Measurements from ENCODE around the gene AUP1. TPM values are rescaled to one million over a fixed set of nuclear protein-coding genes. Genes with fewer than 3 reads are reported as not detected.

AUP1 gene
- total and polyA plus RNA-seq, 10 of the 15 experiments (the other 5 are each of a cell fraction or from before 2014, with no cell fraction given) = 39.1 to 215 (median 138) TPM

- SMC1A ChIA-PET (ENCODE audit: uncharacterized antibody, unreplicated experiment) = interaction anchor here (1.2 to 1.4 kb wide), 2 partner anchors 91 to 93 kb away, joined by 4 read pairs; no protein-coding TSS in a partner anchor
- no peaks in the 10 kb centered on the region for H3K9me3 ChIP-seq (replicated peaks; ENCODE audit: control insufficient read depth, insufficient read depth, low read length)
- no peak overlapping the region for H3K27ac ChIP-seq (ENCODE audit: control insufficient read depth, insufficient read depth)
- POLR2A ChIA-PET = interaction anchor here (0.5 to 1.0 kb wide), 4 partner anchors 13 to 75 kb away, joined by 3 read pairs; no protein-coding TSS in a partner anchor
- TF ChIP-seq KDM1A (IDR thresholded peaks at IDR 0.05; ENCODE audit: borderline replicate concordance) (no peak), KAT2A (conservative IDR thresholded peaks at IDR 0.05; ENCODE audit: control insufficient read depth, low read depth, low read length) (no peak), SIX5 (IDR thresholded peaks at IDR 0.05; ENCODE audit: low read depth, low read length, severe bottlenecking) (no peak), SMAD1 (IDR thresholded peaks at IDR 0.05; ENCODE audit: low read depth, partially characterized antibody) (no peak), RAD51 (IDR thresholded peaks at IDR 0.05) (no peak), ZBTB4 (CRISPR knock-in tag; IDR thresholded peaks at IDR 0.05) (no peak), POLR2AphosphoS5 (IDR thresholded peaks at IDR 0.05; ENCODE audit: low read length) (no peak), STAT1 (conservative IDR thresholded peaks at IDR 0.05) (no peak), NBN (IDR thresholded peaks at IDR 0.05) (no peak)
- in situ Hi-C loops (cut with MboI) (no loop called here), intact Hi-C loops (cut with micrococcal nuclease; ENCODE audit: unreplicated experiment) (no loop called here)
- H3K36me3 ChIP-seq (ENCODE audit: control insufficient read depth in 2 of 2, insufficient read depth in 2 of 2, low read length in 1 of 2) = peaks cover 12 to 13% of the 10 kb centered on the region in 2 experiments; a peak in 3 of 4 replicates
- DNase-seq (ENCODE audit: low read depth, low spot score) (no peak), ATAC-seq (no peak), FAIRE-seq (no peak)
- H3K27me3 ChIP-seq (replicated peaks in 1 of 2; ENCODE audit: control insufficient read depth in 2 of 2, insufficient read depth in 2 of 2, low read length in 1 of 2) = peaks cover 4 to 5% of the 10 kb centered on the region in 2 experiments; a peak in 3 of 4 replicates
- H2AFZ ChIP-seq (ENCODE audit: control insufficient read depth, low read depth, low read length) = no peak overlapping the region
- no peaks in the 10 kb centered on the region for H4K20me1 ChIP-seq (ENCODE audit: control insufficient read depth, insufficient read depth)
- H3K4me1 ChIP-seq (ENCODE audit: control insufficient read depth, insufficient read depth, low read length) = 0 out of 2 replicates have a peak, but pooled peaks cover 3% of the 10 kb centered on the region
- CTCF ChIA-PET = interaction anchor here (1.7 to 19.4 kb wide), 3 partner anchors 11 to 95 kb away, joined by 4 to 280 read pairs (median 10); partner anchors contain the start of genes CCDC142 and TTC31
- RAD21 ChIA-PET (ENCODE audit: unreplicated experiment) = no interaction called here
- no TSS peak for BruUV-seq (replicated peaks)
- H3K79me2 ChIP-seq (ENCODE audit: control insufficient read depth, insufficient read depth, low read length) = no peaks in the 10 kb centered on the region
- H3K4me2 ChIP-seq (ENCODE audit: control insufficient read depth, insufficient read depth) = no peak overlapping the region
- no peak overlapping the region for H3K4me3 ChIP-seq
- H3K9ac ChIP-seq (ENCODE audit: control insufficient read depth, insufficient read depth, low read length) = no peak overlapping the region
- WGBS (ENCODE audit: insufficient coverage, insufficient replicate concordance, low lambda C conversion rate, missing lambda C conversion rate) = 73% methylated on average over 3 of the region's 3 CpGs
Measured at GRCh38 chr2:74493546-74493945, 36.0 kb downstream of the AUP1 start.

Data from GM12878 (cell line).